ENCODE measurements around the gene LINGO3. TPM values are rescaled to one million over a fixed set of nuclear protein-coding genes. Genes with fewer than 3 reads are reported as not detected.

LINGO3 gene
- polyA plus RNA-seq, 1 donor from 2014 or later = 2.7 TPM

DNA sequence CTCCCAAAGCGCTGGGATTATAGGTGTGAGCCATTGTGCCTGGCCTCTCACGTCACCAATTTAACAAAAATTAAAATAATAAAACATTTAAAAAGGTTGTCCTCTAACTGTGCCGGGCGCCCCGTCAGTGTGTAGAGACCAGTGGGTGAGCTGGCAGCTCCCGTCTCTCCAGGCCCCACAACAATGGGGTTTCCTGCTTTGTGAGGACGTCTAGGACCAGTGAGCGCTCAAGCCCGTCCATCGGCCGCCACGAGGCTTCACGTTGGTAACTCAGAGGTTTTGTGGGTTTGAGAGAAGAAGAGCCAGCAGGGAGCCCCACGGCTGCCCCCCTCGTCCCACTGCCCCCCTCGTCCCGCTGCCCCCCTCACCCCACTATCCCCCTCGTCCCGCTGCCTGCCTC, 15.8 kb upstream of the LINGO3 start (continued):
- TF ChIP-seq REST (IDR thresholded peaks at IDR 0.05; ENCODE audit: borderline replicate concordance) = no peak
- TF ChIP-seq POLR2AphosphoS5 (IDR thresholded peaks at IDR 0.05) = no peak

- Histone ChIP-seq H3K9me2 (ENCODE audit: insufficient read depth, low read length) (no peaks in the 10 kb centered on the region), H3K4me3 (ENCODE audit: low read length) (no peak overlapping the region), H3K36me3 (ENCODE audit: insufficient read depth, low read length) (no peaks in the 10 kb centered on the region)
These were observed 13.8 kb upstream of the LINGO3 start for GRCh38 chr19:2321565-2322283.

More at GRCh38 chr19:2321565-2322283, 13.8 kb upstream of the LINGO3 start:
- Histone ChIP-seq H3K9ac (ENCODE audit: low read length) (no peak overlapping the region), H2AFZ (ENCODE audit: low read depth, low read length) (no peak overlapping the region), H3F3A (ENCODE audit: insufficient read depth, low read length, poor library complexity, severe bottlenecking) (no peaks in the 10 kb centered on the region), H4K20me1 (ENCODE audit: insufficient read depth) (no peaks in the 10 kb centered on the region), H3K9me3 (ENCODE audit: low read length) (no peaks in the 10 kb centered on the region), H3K4me2 (ENCODE audit: low read length) (no peak overlapping the region), H3K79me2 (replicated peaks; ENCODE audit: insufficient read depth, low read length) (peaks cover 2% of the 10 kb centered on the region), H3K27me3 (ENCODE audit: insufficient read depth, low read depth, low read length) (no peaks in the 10 kb centered on the region), H3K27ac (ENCODE audit: low read length) (no peak overlapping the region)
- no peak for TF ChIP-seq EP300 (conservative IDR thresholded peaks at IDR 0.05; ENCODE audit: poor library complexity, severe bottlenecking)
- no peak for TF ChIP-seq POLR2AphosphoS5 (IDR thresholded peaks at IDR 0.05)
- TF ChIP-seq RAD21 (conservative IDR thresholded peaks at IDR 0.05) = no peak
- TF ChIP-seq MXI1 (conservative IDR thresholded peaks at IDR 0.05; ENCODE audit: poor library complexity, severe bottlenecking) = no peak
- no peak for TF ChIP-seq SMC3 (conservative IDR thresholded peaks at IDR 0.05; ENCODE audit: poor library complexity)
- TF ChIP-seq, protein P1, sequence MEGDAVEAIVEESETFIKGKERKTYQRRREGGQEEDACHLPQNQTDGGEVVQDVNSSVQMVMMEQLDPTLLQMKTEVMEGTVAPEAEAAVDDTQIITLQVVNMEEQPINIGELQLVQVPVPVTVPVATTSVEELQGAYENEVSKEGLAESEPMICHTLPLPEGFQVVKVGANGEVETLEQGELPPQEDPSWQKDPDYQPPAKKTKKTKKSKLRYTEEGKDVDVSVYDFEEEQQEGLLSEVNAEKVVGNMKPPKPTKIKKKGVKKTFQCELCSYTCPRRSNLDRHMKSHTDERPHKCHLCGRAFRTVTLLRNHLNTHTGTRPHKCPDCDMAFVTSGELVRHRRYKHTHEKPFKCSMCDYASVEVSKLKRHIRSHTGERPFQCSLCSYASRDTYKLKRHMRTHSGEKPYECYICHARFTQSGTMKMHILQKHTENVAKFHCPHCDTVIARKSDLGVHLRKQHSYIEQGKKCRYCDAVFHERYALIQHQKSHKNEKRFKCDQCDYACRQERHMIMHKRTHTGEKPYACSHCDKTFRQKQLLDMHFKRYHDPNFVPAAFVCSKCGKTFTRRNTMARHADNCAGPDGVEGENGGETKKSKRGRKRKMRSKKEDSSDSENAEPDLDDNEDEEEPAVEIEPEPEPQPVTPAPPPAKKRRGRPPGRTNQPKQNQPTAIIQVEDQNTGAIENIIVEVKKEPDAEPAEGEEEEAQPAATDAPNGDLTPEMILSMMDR (IDR thresholded peaks at IDR 0.05; ENCODE audit: poor library complexity, severe bottlenecking) = no peak
- no peak for TF ChIP-seq EZH2 (IDR thresholded peaks at IDR 0.05; ENCODE audit: borderline replicate concordance, insufficient read depth, low read length, poor library complexity, severe bottlenecking)
- no peak for TF ChIP-seq TAF1 (IDR thresholded peaks at IDR 0.05; ENCODE audit: low read depth)
- TF ChIP-seq REST (IDR thresholded peaks at IDR 0.05; ENCODE audit: borderline replicate concordance) = no peak

Data from neural cell (in vitro differentiated cells).